ENCODE measurements around the gene AK4.
"Not testable (repeated sequence)": the region's sequence is repeated elsewhere in the genome, so short reads cannot be mapped to it uniquely, and the experiment has no call there.

Gene AK4

DNA sequence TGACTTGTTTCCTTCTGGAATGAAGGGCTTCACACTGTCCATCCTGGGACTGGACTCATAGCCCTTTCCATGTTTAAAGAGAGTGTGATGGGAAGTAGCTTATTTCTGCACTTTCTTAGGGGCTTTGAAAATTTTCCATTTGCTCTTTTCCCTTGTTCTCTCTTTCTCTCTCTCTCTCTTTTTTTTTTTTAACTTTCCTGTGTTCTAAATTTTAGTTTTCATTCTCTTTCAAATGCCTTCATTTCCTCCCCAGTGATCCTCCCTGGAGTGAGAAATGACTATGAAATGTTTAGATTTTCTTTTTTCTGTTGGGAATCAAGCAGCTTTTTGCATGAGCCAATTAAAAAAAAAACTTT lies 2.1 kb downstream of the AK4 start:
- no peak for DNase-seq (ENCODE audit: extremely low read depth in 1 of 2, low read depth in 1 of 2)

DNA sequence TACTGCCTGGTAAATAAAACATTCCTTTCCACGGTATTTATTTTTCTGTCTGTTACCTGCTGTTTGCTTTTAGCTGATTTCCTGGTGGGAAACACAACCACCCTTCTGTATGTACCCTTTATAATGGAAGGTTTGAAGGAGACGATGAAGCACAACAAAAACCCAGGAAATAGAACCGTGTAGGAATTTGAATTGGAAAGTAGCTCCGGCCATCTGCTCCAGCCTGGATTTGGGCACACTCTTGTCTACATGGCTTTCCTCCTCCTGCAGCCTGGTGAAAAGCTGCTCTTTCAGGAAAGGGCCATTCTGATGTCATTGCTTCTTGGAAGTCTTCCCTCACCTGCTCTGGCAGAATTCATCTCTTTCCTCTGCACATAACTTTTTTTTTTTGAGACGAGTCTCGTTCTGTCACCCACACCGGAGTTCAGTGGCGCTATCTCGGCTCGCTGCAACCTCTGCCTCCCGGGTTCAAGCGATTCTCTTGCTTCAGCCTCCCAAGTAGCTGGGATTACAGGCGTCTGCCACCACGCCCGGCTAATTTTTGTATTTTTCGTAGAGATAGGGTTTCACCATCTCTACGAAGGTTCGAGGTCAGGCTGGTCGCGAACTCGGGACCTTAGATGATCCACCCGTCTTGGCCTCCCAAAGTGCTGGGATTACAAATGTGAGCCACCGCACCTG lies 2.7 kb downstream of the AK4 start:
- DNase-seq (ENCODE audit: extremely low read depth in 1 of 2, low read depth in 1 of 2) = no peak

DNA sequence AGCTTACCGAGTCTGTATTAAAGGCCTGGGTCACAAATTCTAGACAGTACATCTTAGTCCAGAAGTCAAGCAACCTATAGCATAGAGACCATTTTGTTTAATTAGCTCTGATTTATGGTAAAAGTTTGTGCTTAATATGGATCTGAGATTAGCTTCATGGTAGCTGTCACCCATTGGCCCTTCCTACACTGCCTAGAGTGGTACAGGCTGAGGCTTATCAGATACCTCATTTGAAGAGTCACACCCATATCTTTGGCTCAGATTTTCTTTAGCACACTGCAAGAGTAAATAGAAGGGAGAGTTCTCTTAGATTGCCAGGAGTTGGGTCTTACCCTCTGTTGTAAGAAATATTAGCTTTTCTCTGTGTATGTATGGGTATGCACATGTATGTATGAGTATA lies 3.6 kb downstream of the AK4 start:
- DNase-seq (ENCODE audit: extremely low read depth in 1 of 2, low read depth in 1 of 2) = no peak

GRCh38 chr1:65153635-65154034 lies 5.6 kb downstream of the AK4 start:
- no peak for DNase-seq (ENCODE audit: extremely low read depth in 1 of 2, low read depth in 1 of 2)

DNA sequence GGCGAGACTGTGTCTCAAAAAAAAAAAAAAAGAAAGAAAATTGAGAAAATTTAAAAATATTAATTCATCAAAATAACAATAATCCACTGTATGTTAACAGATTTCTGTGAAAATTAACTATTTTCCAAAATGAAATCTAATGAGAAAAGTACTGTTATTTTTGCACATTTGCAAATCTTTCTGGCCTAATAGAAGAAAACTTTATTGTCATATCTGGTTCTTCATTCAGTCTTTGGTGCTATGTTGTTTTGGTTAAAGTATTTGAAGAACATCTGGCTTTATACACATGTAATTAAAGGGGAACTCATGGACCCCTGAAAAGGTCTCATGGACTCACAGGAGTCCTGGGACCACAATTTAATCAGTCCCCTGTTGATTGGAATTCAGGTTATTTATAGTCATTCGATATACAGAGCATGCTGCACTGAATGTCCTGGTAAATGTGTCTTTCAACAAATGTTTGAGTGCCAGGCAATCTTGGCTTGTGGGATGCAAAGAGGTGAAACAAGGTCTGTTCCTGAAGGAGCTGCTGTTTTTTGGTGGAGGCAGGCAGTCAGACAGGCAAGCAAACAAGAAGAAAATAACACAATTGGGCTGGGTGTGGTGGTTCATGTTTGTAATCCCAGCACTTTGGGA lies 9.0 kb downstream of the AK4 start:
- no peak for DNase-seq (ENCODE audit: extremely low read depth in 1 of 2, low read depth in 1 of 2)

GRCh38 chr1:65157546-65157941 lies 9.5 kb downstream of the AK4 start:
- no peak for DNase-seq (ENCODE audit: extremely low read depth in 1 of 2, low read depth in 1 of 2)

DNA sequence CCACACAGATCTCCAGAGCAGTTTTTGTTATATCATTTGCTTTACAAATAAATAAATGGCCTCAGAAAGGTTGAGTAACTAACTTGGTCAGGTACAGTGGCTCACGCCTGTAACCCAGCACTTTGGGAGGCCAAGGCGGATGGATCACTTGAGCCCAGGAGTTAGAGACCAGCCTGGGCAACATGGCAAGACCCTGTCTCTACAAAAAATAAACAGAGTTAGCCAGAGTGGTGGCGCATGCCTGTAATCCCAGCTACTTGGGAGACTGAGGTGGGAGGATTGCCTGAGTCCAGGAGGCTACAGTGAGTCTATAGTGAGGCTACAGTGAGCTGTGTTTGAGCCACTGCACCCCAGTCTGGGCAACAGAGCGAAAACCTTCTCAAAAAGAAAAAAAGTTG lies 11.3 kb downstream of the AK4 start:
- not testable (repeated sequence) for DNase-seq (ENCODE audit: extremely low read depth in 1 of 2, low read depth in 1 of 2)

- DNase-seq (ENCODE audit: extremely low read depth in 1 of 2, low read depth in 1 of 2) = no peak
Observed at GRCh38 chr1:65159801-65160523, 12.0 kb downstream of the AK4 start.

DNA sequence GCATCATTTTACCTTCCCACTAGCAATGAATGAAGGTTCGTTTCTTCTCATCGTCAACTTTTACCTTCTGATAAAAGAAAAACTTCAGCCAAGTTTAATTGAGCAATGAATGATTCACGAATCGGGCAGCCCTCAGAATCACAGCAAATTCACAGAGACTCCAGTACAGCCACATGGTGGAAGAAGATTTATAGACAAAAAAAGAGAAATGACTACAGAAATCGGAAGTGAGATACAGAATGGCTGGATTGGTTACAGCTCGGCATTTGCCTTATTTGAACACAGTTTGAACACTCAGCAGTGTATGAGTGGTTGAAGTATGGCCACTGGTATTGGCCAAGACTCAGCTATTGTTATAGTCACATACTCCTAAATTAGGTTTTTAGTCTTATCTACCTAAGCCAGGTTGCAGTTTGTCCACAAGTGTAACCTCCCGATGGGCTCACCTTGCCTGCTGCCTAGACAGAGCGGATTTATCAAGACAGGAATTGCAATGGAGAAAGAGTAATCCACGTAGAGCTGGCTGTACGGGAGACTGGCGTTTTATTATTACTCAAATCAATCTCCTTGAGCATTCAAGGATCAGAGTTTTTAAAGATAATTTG lies 15.3 kb downstream of the AK4 start:
- no peak for DNase-seq (ENCODE audit: extremely low read depth in 1 of 2, low read depth in 1 of 2)

- not testable (repeated sequence) for DNase-seq (ENCODE audit: extremely low read depth in 1 of 2, low read depth in 1 of 2)
Observed at GRCh38 chr1:65164101-65164500, 16.1 kb downstream of the AK4 start.

DNA sequence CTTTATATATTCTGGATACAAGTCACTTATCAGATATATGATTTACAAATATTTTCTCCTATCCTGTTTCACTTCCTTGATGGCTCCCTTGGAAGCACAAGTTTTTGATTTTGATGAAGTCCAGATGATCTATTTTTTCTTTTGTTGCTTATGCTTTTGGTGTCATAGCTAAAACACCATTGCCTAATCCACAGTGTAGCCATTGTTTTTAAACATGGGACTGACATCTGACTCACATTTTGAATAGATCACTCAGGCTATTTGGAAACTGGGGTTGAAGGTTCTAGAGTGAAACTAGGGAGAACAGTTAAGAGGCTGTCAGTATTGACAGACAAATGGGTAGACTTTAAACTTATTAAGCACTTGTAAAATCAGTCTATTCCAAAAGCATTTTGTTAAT lies 16.6 kb downstream of the AK4 start:
- DNase-seq (ENCODE audit: extremely low read depth in 1 of 2, low read depth in 1 of 2) = no peak

DNA sequence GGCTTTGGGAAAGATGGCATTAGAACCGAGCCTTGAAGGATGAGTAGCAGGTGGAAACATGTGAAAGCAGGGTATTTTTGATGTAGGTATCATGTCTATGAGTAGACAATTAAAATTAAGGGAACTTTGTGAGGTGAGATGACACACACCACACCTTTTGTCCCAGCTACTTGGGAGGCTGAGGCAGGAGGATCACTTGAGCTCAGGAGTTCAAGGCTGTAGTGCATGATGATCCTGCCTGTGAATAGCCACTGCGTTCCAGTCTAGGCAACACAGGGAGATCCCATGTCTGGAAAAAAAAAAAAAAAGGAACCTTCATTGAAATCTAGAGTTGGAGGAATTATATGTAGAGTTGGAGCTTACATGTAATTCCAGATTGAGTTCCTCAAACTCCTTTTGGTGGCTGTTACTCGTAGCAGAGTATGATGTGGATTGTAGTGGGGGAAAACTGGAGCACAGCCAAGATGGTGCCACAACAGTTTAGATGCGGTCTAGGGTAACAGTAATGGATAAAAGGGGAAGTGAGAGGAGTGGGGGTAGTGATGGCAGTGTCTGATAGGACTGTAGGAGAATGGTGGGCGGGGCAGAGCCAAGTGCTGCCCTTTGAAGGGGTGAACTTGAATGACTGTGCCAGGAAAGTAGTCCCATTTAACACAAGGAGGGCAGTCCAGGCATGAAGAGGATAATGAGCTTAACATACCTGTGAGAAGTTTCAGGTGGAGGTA lies 17.4 kb downstream of the AK4 start:
- DNase-seq (ENCODE audit: extremely low read depth in 1 of 2, low read depth in 1 of 2) = no peak

DNA sequence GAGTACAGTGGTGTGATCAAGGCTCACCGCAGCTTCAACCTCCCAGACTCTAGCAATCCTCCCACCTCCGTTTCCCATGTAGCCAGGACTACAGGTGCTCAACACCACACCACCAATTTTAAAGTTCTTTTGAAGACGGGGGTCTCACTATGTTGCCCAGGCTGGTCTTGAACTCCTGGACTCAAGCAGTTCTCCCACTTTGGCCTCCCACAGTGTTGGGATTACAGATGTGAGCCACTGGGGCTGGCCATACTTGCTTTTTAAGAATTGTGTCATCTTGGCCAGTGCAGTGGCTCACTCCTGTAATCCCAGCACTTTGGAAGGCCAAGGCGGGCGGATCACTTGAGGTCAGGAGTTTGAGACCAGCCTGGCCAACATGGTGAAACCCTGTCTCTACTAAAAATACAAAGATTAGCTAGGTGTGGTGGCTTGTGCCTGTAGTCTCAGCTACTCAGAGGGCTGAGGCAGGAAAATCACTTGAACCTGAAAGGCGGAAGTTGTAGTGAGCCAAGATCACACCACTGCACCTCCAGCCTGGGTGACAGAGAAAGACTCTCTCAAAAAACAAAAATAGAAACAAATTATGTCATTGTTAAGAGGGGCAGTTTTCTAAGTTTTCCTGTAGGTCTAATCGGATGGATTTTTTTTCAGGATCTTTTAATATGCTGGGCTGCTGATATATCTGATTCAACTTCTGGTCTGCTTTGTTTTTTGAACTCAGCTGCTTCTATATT lies 18.7 kb downstream of the AK4 start:
- DNase-seq (ENCODE audit: extremely low read depth in 1 of 2, low read depth in 1 of 2) = no peak

- no peak for DNase-seq (ENCODE audit: extremely low read depth in 1 of 2, low read depth in 1 of 2)
Observed at GRCh38 chr1:65167586-65168242, 19.7 kb downstream of the AK4 start.

DNA sequence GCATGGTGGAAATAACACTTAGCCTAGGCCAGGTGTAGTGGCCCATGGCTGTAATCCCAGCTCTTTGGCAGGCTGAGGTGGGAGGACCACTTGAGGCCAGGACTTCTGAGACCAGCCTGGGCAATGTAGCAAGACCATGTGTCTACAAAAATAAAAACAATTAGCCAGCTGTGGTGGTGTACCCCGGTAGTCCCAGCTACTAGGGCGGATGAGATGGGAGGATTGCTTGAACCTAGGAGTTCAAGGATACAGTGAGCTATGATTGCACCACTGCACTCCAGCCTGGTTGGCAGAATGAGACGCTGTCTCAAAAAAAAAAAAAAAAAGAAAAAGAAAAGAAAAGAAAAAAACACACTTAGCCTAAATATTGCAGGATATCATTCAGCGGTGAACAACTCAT lies 20.9 kb downstream of the AK4 start:
- no peak for DNase-seq (ENCODE audit: extremely low read depth in 1 of 2, low read depth in 1 of 2)

DNA sequence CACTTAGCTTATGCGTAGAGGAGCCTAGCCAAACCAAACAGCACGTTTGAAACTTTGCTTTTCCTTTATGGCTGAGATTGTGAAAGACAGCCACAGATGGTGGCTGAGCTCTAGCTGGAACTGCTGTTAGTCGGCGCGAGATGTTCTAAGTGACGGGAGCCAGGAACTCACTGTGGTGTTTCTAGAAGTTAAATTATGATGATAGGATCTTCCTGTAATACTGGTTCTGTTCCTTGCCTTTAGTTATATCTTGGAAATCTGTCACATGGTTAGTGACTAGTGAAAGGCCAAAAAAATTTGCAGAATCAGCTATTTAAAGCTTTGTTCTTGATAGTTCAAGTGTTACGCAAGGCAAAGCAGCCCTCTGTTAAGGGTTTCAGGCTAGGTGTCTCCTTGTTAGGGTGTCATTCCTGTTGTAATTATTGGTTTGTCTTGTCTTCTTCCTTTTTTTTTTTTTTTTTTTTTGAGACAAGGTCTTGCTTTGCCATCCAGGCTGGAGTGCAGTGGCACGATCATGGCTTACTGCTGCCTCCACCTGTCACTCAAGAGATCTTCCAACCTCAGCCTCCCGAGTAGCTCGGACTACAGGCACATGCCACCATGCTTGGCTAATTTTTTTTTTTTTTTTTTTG lies 22.6 kb downstream of the AK4 start:
- DNase-seq (ENCODE audit: extremely low read depth in 1 of 2, low read depth in 1 of 2) = no peak

DNA sequence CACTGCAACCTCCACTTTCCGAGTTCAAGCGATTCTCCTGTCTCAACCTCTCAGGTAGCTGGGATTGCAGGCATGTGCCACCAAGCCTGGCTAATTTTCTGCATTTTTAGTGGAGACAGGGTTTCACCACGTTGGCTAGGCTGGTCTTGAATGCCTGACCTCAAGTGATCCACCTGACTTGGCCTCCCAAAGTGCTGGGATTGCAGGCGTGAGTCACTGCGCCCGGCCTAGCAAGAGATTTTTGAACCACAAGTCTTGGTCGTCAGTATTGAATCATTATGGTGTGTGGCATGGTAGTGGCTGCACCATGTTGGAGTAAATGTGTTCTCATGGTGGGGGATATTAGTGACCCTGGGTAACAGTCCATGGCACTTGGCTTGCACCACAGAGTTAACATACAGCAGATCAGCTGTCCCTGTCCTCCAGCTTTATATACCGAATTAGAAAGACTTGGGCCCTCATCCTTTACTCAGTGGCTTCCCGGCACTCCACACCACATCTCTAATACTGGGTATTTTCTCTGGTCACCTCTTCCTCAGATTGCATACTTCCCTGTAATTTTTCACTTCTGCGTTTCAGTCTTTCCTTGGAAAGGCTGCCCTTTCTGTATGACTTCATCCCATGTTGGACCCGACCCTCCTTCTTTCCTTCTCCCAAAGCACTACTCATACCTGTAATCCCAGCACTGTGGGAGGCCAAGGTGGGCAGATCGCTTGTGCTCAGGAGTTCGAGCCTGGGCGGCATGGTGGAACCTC lies 25.1 kb downstream of the AK4 start:
- no peak for DNase-seq (ENCODE audit: extremely low read depth in 1 of 2, low read depth in 1 of 2)

GRCh38 chr1:65174585-65174984 lies 26.6 kb downstream of the AK4 start:
- no peak for DNase-seq (ENCODE audit: extremely low read depth in 1 of 2, low read depth in 1 of 2)

All from activated CD8-positive, alpha-beta memory T cell treated with anti-CD3 and anti-CD28 coated beads for 1 hour (primary cell).